Measurements from ENCODE around the gene HSD3B2. TPM values are rescaled to one million over a fixed set of nuclear protein-coding genes. Genes with fewer than 3 reads are reported as not detected.

The HSD3B2 gene
- total RNA-seq, 1 experiment from 2014 or later: not detected

- H3K4me1 Mint-ChIP-seq: no peaks in the 10 kb centered on the region
- H2BK12ac ChIP-seq (ENCODE audit: insufficient read length, low read depth, low read length): no peak overlapping the region
- H3K9ac ChIP-seq (ENCODE audit: extremely low read depth, insufficient read length, low read length): no peak overlapping the region
- no peaks in the 10 kb centered on the region for H3K36me3 Mint-ChIP-seq (ENCODE audit: insufficient read depth in 1 of 3, low read depth in 3 of 3)
- H3K4ac ChIP-seq (ENCODE audit: low read depth, low read length): no peak overlapping the region
- H2BK20ac ChIP-seq (ENCODE audit: low read depth, low read length, poor library complexity, severe bottlenecking): no peak overlapping the region
- no peaks in the 10 kb centered on the region for H3K27me3 Mint-ChIP-seq (ENCODE audit: low read depth)
- H4K5ac ChIP-seq (ENCODE audit: insufficient read length, low read depth, low read length): no peak overlapping the region
- no peak overlapping the region for H3T11ph ChIP-seq (ENCODE audit: low read length)
- H2AFZ ChIP-seq (ENCODE audit: low read length): peak overlapping the region; percentile 91
- no peak overlapping the region for H3K27ac Mint-ChIP-seq
- peak; percentile 46 for DNase-seq
- H3K79me2 ChIP-seq (ENCODE audit: insufficient read depth, low read length): no peaks in the 10 kb centered on the region
- H3K14ac ChIP-seq (ENCODE audit: insufficient read depth, low read length): no peak overlapping the region
- H3K27ac ChIP-seq (ENCODE audit: insufficient read length, low read depth, low read length): no peak overlapping the region
- no peak overlapping the region for H4K8ac ChIP-seq (replicated peaks; ENCODE audit: insufficient read length, low read depth, low read length)
- H4K20me1 ChIP-seq (ENCODE audit: control insufficient read depth, insufficient read depth, insufficient read length): no peaks in the 10 kb centered on the region
- no peak overlapping the region for H4K91ac ChIP-seq (ENCODE audit: insufficient read length, low read depth, low read length)
- no CpG with 5 or more reads among the region's 8 CpGs for WGBS (ENCODE audit: extremely low coverage, insufficient read length, low lambda C conversion rate)
- H3K79me1 ChIP-seq (ENCODE audit: insufficient read depth, low read depth, low read length, poor library complexity, severe bottlenecking): no peaks in the 10 kb centered on the region
- no peak overlapping the region for H2AK5ac ChIP-seq (ENCODE audit: insufficient read length, low read length)
- no peaks in the 10 kb centered on the region for H3K9me3 ChIP-seq (ENCODE audit: control insufficient read depth, low read depth, low read length)
- no peaks in the 10 kb centered on the region for H3K23me2 ChIP-seq (ENCODE audit: insufficient read length, low read depth, low read length, poor library complexity, severe bottlenecking)
- no peaks in the 10 kb centered on the region for H3K4me1 ChIP-seq (ENCODE audit: insufficient read depth, low read length)
- no peaks in the 10 kb centered on the region for H3K9me3 Mint-ChIP-seq
- H3K23ac ChIP-seq (ENCODE audit: insufficient read length, low read depth, low read length): no peak overlapping the region
- H3K56ac ChIP-seq (ENCODE audit: insufficient read length, low read depth, low read length): no peak overlapping the region
- H3K27me3 ChIP-seq (ENCODE audit: insufficient read depth, low read length): no peaks in the 10 kb centered on the region
- no peak overlapping the region for H2BK15ac ChIP-seq (ENCODE audit: low read depth, low read length)
- no peak overlapping the region for H2BK120ac ChIP-seq (ENCODE audit: low read depth, low read length, poor library complexity, severe bottlenecking)
- TF ChIP-seq, protein P1, sequence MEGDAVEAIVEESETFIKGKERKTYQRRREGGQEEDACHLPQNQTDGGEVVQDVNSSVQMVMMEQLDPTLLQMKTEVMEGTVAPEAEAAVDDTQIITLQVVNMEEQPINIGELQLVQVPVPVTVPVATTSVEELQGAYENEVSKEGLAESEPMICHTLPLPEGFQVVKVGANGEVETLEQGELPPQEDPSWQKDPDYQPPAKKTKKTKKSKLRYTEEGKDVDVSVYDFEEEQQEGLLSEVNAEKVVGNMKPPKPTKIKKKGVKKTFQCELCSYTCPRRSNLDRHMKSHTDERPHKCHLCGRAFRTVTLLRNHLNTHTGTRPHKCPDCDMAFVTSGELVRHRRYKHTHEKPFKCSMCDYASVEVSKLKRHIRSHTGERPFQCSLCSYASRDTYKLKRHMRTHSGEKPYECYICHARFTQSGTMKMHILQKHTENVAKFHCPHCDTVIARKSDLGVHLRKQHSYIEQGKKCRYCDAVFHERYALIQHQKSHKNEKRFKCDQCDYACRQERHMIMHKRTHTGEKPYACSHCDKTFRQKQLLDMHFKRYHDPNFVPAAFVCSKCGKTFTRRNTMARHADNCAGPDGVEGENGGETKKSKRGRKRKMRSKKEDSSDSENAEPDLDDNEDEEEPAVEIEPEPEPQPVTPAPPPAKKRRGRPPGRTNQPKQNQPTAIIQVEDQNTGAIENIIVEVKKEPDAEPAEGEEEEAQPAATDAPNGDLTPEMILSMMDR (conservative IDR thresholded peaks at IDR 0.05): no peak
- no peak overlapping the region for H3K4me3 Mint-ChIP-seq
- no peak overlapping the region for H2BK5ac ChIP-seq (ENCODE audit: insufficient read length, low read length)
- H3K18ac ChIP-seq (ENCODE audit: insufficient read length, low read depth, low read length): no peak overlapping the region
- H3K4me2 ChIP-seq (ENCODE audit: insufficient read depth, insufficient read length, low read length): no peak overlapping the region
Observed at GRCh38 chr1:119440721-119441307, 25.9 kb downstream of the HSD3B2 start.
